Measurements from ENCODE around the gene BRI3BP.
"Not testable (repeated sequence)": the region's sequence is repeated elsewhere in the genome, so short reads cannot be mapped to it uniquely, and the experiment has no call there.

DNA sequence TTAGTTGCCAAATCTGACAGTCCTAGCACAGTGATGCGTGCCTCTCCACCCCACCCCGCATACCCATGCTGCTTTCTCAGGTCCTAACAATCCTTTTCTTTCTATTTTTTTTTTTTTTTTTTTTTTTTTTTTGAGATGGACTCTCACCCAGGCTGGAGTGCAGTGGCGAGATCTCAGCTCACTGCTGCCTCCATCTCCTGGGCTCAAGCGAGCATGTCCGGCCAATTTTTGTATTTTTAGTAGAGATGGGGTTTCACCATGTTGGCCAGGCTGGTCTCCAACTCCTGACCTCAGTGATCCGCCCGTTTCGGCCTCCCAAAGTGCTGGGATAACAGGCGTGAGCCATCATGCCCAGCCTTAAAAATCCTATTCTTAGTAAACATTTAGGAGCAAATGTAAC lies 38.0 kb downstream of the BRI3BP start:
- TF ChIP-seq, protein P1, sequence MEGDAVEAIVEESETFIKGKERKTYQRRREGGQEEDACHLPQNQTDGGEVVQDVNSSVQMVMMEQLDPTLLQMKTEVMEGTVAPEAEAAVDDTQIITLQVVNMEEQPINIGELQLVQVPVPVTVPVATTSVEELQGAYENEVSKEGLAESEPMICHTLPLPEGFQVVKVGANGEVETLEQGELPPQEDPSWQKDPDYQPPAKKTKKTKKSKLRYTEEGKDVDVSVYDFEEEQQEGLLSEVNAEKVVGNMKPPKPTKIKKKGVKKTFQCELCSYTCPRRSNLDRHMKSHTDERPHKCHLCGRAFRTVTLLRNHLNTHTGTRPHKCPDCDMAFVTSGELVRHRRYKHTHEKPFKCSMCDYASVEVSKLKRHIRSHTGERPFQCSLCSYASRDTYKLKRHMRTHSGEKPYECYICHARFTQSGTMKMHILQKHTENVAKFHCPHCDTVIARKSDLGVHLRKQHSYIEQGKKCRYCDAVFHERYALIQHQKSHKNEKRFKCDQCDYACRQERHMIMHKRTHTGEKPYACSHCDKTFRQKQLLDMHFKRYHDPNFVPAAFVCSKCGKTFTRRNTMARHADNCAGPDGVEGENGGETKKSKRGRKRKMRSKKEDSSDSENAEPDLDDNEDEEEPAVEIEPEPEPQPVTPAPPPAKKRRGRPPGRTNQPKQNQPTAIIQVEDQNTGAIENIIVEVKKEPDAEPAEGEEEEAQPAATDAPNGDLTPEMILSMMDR (IDR thresholded peaks at IDR 0.05) = not testable (repeated sequence)
- not testable (repeated sequence) for TF ChIP-seq EP300, POLR2A (IDR thresholded peaks at IDR 0.05)

Data from sigmoid colon (tissue), 4 donors.